ENCODE results near the gene IRAK3. TPM values are rescaled to one million over a fixed set of nuclear protein-coding genes. Genes with fewer than 3 reads are reported as not detected.

The IRAK3 gene
- total RNA-seq, 6 donors from 2014 or later: 33.8 to 65.0 (median 39.7) TPM

DNA sequence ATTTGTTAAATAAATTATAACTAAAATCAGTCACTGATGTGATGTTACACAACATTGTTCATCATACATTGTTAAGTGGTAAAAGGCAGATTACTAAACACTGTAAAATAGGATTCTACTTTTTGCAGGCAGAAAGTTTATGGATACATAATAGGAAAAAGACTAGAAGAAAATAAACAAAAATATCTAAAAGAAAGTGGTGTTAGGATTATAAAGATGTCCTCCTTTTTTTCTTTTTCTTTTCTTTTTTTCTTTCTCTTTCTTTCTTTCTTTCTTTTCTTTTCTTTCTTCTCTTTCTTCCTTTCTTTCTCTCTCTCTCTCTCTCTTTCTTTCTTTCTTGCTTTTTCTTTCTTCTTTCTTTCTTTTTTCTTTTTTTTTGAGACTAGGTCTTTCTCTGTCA, 73.7 kb downstream of the IRAK3 start:
- Histone ChIP-seq H3K4me1 (no peaks in the 10 kb centered on the region), H3K27me3 (no peaks in the 10 kb centered on the region), H3K4me3 (no peak overlapping the region), H3K27ac (no peak overlapping the region), H3K9me3 (no peaks in the 10 kb centered on the region), H3K36me3 (no peaks in the 10 kb centered on the region)
- DNase-seq (no peak), ATAC-seq (ENCODE audit: low FRiP score in 2 of 2) (no peak)
- TF ChIP-seq EP300 (IDR thresholded peaks at IDR 0.05) (no peak), POLR2A (IDR thresholded peaks at IDR 0.05) (no peak), POLR2AphosphoS5 (IDR thresholded peaks at IDR 0.05) (no peak)
- TF ChIP-seq, protein P1, sequence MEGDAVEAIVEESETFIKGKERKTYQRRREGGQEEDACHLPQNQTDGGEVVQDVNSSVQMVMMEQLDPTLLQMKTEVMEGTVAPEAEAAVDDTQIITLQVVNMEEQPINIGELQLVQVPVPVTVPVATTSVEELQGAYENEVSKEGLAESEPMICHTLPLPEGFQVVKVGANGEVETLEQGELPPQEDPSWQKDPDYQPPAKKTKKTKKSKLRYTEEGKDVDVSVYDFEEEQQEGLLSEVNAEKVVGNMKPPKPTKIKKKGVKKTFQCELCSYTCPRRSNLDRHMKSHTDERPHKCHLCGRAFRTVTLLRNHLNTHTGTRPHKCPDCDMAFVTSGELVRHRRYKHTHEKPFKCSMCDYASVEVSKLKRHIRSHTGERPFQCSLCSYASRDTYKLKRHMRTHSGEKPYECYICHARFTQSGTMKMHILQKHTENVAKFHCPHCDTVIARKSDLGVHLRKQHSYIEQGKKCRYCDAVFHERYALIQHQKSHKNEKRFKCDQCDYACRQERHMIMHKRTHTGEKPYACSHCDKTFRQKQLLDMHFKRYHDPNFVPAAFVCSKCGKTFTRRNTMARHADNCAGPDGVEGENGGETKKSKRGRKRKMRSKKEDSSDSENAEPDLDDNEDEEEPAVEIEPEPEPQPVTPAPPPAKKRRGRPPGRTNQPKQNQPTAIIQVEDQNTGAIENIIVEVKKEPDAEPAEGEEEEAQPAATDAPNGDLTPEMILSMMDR (IDR thresholded peaks at IDR 0.05): no peak

DNA sequence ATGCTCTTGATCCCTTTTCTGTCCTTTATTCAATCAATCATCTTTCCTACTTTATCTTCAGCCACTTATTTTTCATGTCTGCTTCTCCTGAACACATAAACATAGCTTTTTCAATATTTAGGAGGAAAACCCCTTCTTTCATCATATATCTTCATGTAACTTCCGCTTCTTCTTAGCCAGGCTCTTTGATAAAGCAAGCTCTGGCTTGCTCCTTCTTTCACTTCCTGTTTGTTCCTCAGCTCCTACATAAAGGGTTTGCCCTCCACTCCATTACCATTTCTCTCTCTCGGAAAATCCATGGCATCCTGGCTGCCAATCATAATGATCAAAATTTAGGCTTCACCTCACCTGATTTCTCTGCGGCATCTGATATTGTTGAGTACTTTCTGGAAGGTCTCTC, 79.5 kb downstream of the IRAK3 start:
- Histone ChIP-seq H3K27ac (peak overlapping the region; percentile 20 to 75 (median 43)), H3K27me3 (no peaks in the 10 kb centered on the region), H3K9me3 (no peaks in the 10 kb centered on the region), H3K4me3 (no peak overlapping the region), H3K4me1 (peaks cover 0 to 3% (median 0%) of the 10 kb centered on the region in 4 donors), H3K36me3 (no peaks in the 10 kb centered on the region)
- ATAC-seq (ENCODE audit: low FRiP score in 2 of 2): peak in 1 of 2 donors; percentile 77
- no peak for TF ChIP-seq POLR2AphosphoS5 (IDR thresholded peaks at IDR 0.05)
- TF ChIP-seq POLR2A (IDR thresholded peaks at IDR 0.05): no peak
- TF ChIP-seq, protein P1 (IDR thresholded peaks at IDR 0.05): no peak
- TF ChIP-seq EP300 (IDR thresholded peaks at IDR 0.05): no peak
- DNase-seq: no peak
- 62 to 69% methylated on average over 3 of the region's 3 CpGs for WGBS, 2 donors

DNA sequence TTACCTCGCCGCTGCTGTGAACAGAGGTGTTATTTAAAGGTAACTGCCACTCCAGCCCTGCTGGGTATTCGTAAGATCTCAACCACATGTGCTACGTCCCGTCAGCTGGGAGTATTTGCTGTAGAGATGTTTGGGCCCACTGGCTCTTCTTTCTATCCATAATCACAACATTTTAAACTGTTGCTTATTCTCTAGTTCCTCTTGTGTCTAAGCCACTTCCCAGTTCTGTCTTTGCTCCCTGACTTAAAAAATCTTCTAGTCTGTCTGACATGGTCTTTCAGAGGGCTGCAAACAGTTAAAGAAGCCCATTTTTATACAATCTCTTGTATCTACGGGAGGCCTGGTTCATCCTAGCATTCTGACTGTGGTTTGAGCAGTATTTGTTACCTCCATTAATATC, 80.1 kb downstream of the IRAK3 start:
- Histone ChIP-seq H3K4me1 (peaks cover 0 to 3% (median 0%) of the 10 kb centered on the region in 4 donors), H3K36me3 (no peaks in the 10 kb centered on the region), H3K27ac (peak overlapping the region; percentile 20 to 75 (median 34)), H3K4me3 (no peak overlapping the region), H3K9me3 (no peaks in the 10 kb centered on the region), H3K27me3 (no peaks in the 10 kb centered on the region)
- ATAC-seq (ENCODE audit: low FRiP score in 2 of 2): peak in 1 of 2 donors; percentile 54
- 67 to 76% methylated on average over 6 of the region's 6 CpGs for WGBS, 2 donors
- no peak for DNase-seq
- no peak for TF ChIP-seq POLR2AphosphoS5 (IDR thresholded peaks at IDR 0.05)
- no peak for TF ChIP-seq EP300 (IDR thresholded peaks at IDR 0.05)
- TF ChIP-seq POLR2A (IDR thresholded peaks at IDR 0.05): no peak
- TF ChIP-seq, protein P1 (IDR thresholded peaks at IDR 0.05): no peak

DNA sequence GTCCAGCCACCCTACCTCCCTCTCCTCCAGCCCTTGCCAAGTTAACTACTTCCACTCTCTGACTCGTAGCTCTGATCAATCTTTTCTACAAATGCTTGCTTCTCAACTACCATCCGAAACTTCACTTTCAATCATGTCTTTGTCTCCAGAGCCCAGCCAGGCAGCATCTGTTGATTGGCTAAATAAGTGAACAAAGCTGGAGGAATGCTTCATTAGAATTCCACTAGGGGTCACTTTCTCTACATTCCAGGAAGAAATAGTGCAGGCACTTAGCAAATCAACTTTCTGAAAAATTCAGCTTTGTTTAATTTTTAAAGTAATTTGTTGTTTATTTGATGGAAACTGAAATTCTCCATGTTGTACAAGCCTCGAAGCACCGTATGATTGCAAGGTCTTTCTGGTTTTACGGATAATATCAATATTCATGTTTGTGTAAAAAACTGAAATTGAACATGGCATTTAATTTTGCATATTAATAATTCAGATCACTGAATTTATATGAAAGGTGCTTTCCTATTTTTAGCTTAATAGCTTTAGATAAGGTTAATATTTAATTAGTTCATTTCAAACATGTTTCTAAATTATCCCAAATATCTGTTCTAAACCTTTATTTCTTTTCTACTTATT, 80.9 kb downstream of the IRAK3 start:
- 61 to 67% methylated on average over 5 of the region's 5 CpGs for WGBS, 2 donors
- H3K4me3 ChIP-seq: no peak overlapping the region
- ATAC-seq (ENCODE audit: low FRiP score in 2 of 2) (peak in 1 of 2 donors; percentile 64), DNase-seq (no peak)
- no peaks in the 10 kb centered on the region for H3K36me3 ChIP-seq
- H3K27me3 ChIP-seq: no peaks in the 10 kb centered on the region
- no peak for TF ChIP-seq POLR2AphosphoS5 (IDR thresholded peaks at IDR 0.05)
- TF ChIP-seq, protein P1 (IDR thresholded peaks at IDR 0.05): peak; percentile 31 to 58 (median 47)
- peaks cover 0 to 3% (median 0%) of the 10 kb centered on the region in 4 donors for H3K4me1 ChIP-seq
- H3K9me3 ChIP-seq: no peaks in the 10 kb centered on the region
- peak overlapping the region in 3 of 4 donors; percentile 23 to 75 (median 44) for H3K27ac ChIP-seq

DNA sequence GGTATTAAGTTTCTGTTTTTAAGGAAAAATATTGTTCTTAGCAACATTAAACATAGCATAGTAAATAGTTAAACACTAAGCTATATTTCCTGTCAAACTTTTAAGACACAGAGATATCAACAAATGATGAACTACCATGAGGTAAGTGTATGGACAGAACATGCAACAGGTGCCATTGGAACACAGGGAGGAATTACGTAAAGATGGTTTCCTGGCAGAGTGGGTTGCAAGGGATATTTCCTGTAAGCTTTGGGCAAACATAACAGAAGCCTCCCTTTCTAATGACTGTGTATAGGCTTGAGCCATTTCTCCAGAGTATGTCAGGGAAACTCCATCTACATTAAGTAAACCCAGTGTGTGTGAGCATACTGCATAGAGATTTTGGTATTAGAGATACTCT, 81.6 kb downstream of the IRAK3 start:
- 63 to 79% methylated on average over 1 of the region's 1 CpG for WGBS, 2 donors
- DNase-seq: no peak
- no peaks in the 10 kb centered on the region for H3K36me3 ChIP-seq

More for the DNA sequence above, 81.6 kb downstream of the IRAK3 start:
- Histone ChIP-seq H3K4me1 (peaks cover 0 to 3% (median 0%) of the 10 kb centered on the region in 4 donors), H3K9me3 (no peaks in the 10 kb centered on the region), H3K27me3 (no peaks in the 10 kb centered on the region), H3K4me3 (no peak overlapping the region), H3K27ac (no peak overlapping the region)
- TF ChIP-seq POLR2A (IDR thresholded peaks at IDR 0.05) (no peak), EP300 (IDR thresholded peaks at IDR 0.05) (no peak), POLR2AphosphoS5 (IDR thresholded peaks at IDR 0.05) (no peak)
- TF ChIP-seq, protein P1 (IDR thresholded peaks at IDR 0.05): no peak
- no peak for ATAC-seq (ENCODE audit: low FRiP score in 2 of 2)
